GM23338 (cell line): ENCODE measurements around the gene RAP1GAP. TPM values are rescaled to one million over a fixed set of nuclear protein-coding genes. Genes with fewer than 3 reads are reported as not detected.

ENCODE experiments used
- ATAC-seq: fragments of 200-7000 bp; cut with Tn5 transposase; 3 replicates; pipeline ENCODE4 v1.9.1; 2020
- DNase-seq: peaks from one replicate; pipeline ENCODE4 v3.0.0-alpha.2; 2015; ENCODE audit warnings: low spot score
- H2AFZ ChIP-seq: fragments of 200-600 bp; sonication (generic); 2 replicates; pipeline ENCODE4 v1.8.0; 2016; ENCODE audit warnings: antibody characterized with exemption, mild to moderate bottlenecking, moderate library complexity
- H3F3A ChIP-seq: fragments of 200-600 bp; sonication (generic); replicated peaks from 2 replicates; pipeline ENCODE4 v1.8.0; 2017; ENCODE audit warnings: antibody characterized with exemption, mixed run types, low read depth
- H3K27ac ChIP-seq: fragments of 200-600 bp; sonication (generic); 2 replicates; pipeline ENCODE4 v1.6.1; 2016; ENCODE audit warnings: low read depth
- H3K27me3 ChIP-seq: fragments of 200-600 bp; sonication (generic); 2 replicates; pipeline ENCODE4 v1.8.0; 2016; ENCODE audit warnings: mild to moderate bottlenecking, mixed run types, moderate library complexity; ENCODE audit not compliant: insufficient read depth
- H3K36me3 ChIP-seq: fragments of 200-600 bp; sonication (generic); 2 replicates; pipeline ENCODE4 v1.8.0; 2016; ENCODE audit warnings: mild to moderate bottlenecking; ENCODE audit not compliant: insufficient read depth
- H3K4me1 ChIP-seq: fragments of 200-600 bp; sonication (generic); 2 replicates; pipeline ENCODE4 v1.8.0; 2016; ENCODE audit warnings: mild to moderate bottlenecking, moderate library complexity; ENCODE audit not compliant: insufficient read depth
- H3K4me2 ChIP-seq: fragments of 200-600 bp; sonication (generic); 2 replicates; pipeline ENCODE4 v1.7.1; 2017; ENCODE audit warnings: mixed run types
- H3K4me3 ChIP-seq: fragments of 200-600 bp; sonication (generic); 2 replicates; pipeline ENCODE4 v1.6.1; 2016; ENCODE audit warnings: mixed run types
- H3K79me2 ChIP-seq: fragments of 200-600 bp; sonication (generic); replicated peaks from 2 replicates; pipeline ENCODE4 v1.8.0; 2017; ENCODE audit warnings: mild to moderate bottlenecking; ENCODE audit not compliant: insufficient read depth
- H3K9me2 ChIP-seq: fragments of 200-600 bp; sonication (generic); 2 replicates; pipeline ENCODE4 v1.8.0; 2017; ENCODE audit not compliant: insufficient read depth
- H4K20me1 ChIP-seq: fragments of 200-600 bp; sonication (generic); replicated peaks from 2 replicates; pipeline ENCODE4 v1.8.0; 2017; ENCODE audit warnings: mild to moderate bottlenecking; ENCODE audit not compliant: insufficient read depth
- H3K27ac Mint-ChIP-seq: 2 replicates; pipeline ENCODE4 v1.8.0; 2020; ENCODE audit warnings: inconsistent platforms, mild to moderate bottlenecking, moderate library complexity, mixed read lengths
- H3K27me3 Mint-ChIP-seq: 3 replicates; pipeline ENCODE4 v1.8.0; 2022; ENCODE audit warnings: low read depth, mild to moderate bottlenecking, moderate library complexity, mixed read lengths, inconsistent platforms; ENCODE audit not compliant: insufficient read depth, poor library complexity
- H3K36me3 Mint-ChIP-seq: 3 replicates; pipeline ENCODE4 v1.8.0; 2021; ENCODE audit warnings: low read depth, mild to moderate bottlenecking, inconsistent platforms, moderate library complexity, mixed read lengths
- H3K4me1 Mint-ChIP-seq: 3 replicates; pipeline ENCODE4 v1.8.0; 2020; ENCODE audit warnings: mild to moderate bottlenecking, inconsistent platforms, mixed read lengths
- H3K4me3 Mint-ChIP-seq: 3 replicates; pipeline ENCODE4 v1.8.0; 2021; ENCODE audit warnings: moderate library complexity, mild to moderate bottlenecking, inconsistent platforms, mixed read lengths
- H3K9me3 Mint-ChIP-seq: 3 replicates; pipeline ENCODE4 v1.8.0; 2020; ENCODE audit warnings: moderate library complexity, mild to moderate bottlenecking, inconsistent platforms, mixed read lengths
- CREB1 ChIP-seq: fragments of 250-450 bp; sonication (Bioruptor Pico); IDR thresholded peaks from 2 replicates; pipeline ENCODE4 v1.5.0; 2020; ENCODE audit warnings: low read depth, mild to moderate bottlenecking, moderate library complexity
- EZH2 ChIP-seq: fragments of 200-600 bp; sonication (generic); IDR thresholded peaks from one replicate; pipeline ENCODE4 v1.8.0; 2017; ENCODE audit warnings: antibody characterized with exemption, mild to moderate bottlenecking, low read depth; ENCODE audit not compliant: unreplicated experiment
- EZH2phosphoT487 ChIP-seq: fragments of 200-600 bp; sonication (generic); IDR thresholded peaks from one replicate; pipeline ENCODE4 v1.8.1; 2018; ENCODE audit warnings: antibody characterized with exemption; ENCODE audit not compliant: unreplicated experiment
- JUNB ChIP-seq: IDR thresholded peaks from one replicate; pipeline ENCODE4 v1.6.1; 2016; ENCODE audit warnings: antibody characterized with exemption; ENCODE audit not compliant: unreplicated experiment
- NANOG ChIP-seq: IDR thresholded peaks from 2 replicates; pipeline ENCODE4 v1.6.1; 2016; ENCODE audit warnings: antibody characterized with exemption, borderline replicate concordance
- POLR2AphosphoS5 ChIP-seq: IDR thresholded peaks from 2 replicates; pipeline ENCODE4 v1.6.1; 2016; ENCODE audit warnings: antibody characterized with exemption, low read depth
- REST ChIP-seq: IDR thresholded peaks from one replicate; pipeline ENCODE4 v1.6.1; 2018; ENCODE audit warnings: antibody characterized with exemption; ENCODE audit not compliant: unreplicated experiment
- ZNF114 ChIP-seq: fragments of 250-450 bp; sonication (Bioruptor Pico); IDR thresholded peaks from 2 replicates; pipeline ENCODE4 v1.5.0; 2020; ENCODE audit warnings: mild to moderate bottlenecking, moderate library complexity
- ZNF331 ChIP-seq: fragments of 250-450 bp; sonication (Bioruptor Pico); IDR thresholded peaks from 2 replicates; pipeline ENCODE4 v1.5.0; 2020; ENCODE audit warnings: low read depth, mild to moderate bottlenecking, moderate library complexity
- polyA plus RNA-seq: library from polyadenylated mRNA; unstranded; fragments of >200 nt; fragmentation: Nextera tagmentation; extraction: Ambion mirVana; gene quantifications from 2 replicates; pipeline ENCODE4 v1.2.1, GENCODE V29; 2016
- total RNA-seq: library from RNA; depleted of rRNA; stranded (reverse); fragments of >200 nt; shearing (Covaris generic); gene quantifications from 2 replicates; pipeline ENCODE4 v1.2.3, GENCODE V29; 2014

The RAP1GAP gene
- total and polyA plus RNA-seq, 2 experiments from 2014 or later: 4.3 to 6.6 TPM

- H3K79me2 ChIP-seq: no peaks in the 10 kb centered on the region
- peaks cover 28% of the 10 kb centered on the region for H3K27me3 Mint-ChIP-seq
- H3K27me3 ChIP-seq: peaks cover 11% of the 10 kb centered on the region
- H3K27ac Mint-ChIP-seq: no peak overlapping the region
- ATAC-seq (peak; percentile 58), DNase-seq (peak; percentile 45)
- peaks cover 26% of the 10 kb centered on the region for H3K4me1 Mint-ChIP-seq
- no peaks in the 10 kb centered on the region; the same call in 2 of the 3 replicates for H3K36me3 Mint-ChIP-seq
- H3K27ac ChIP-seq: no peak overlapping the region; the same call in 1 of the 2 replicates
- TF ChIP-seq ZNF114 (no peak), ZNF331 (CRISPR knock-in tag) (no peak), REST (no peak), CREB1 (CRISPR knock-in tag) (no peak), POLR2AphosphoS5 (no peak), JUNB (no peak), EZH2phosphoT487 (no peak), EZH2 (no peak)
- H3K9me3 Mint-ChIP-seq: no peaks in the 10 kb centered on the region; the same call in 2 of the 3 replicates
- peaks cover 4% of the 10 kb centered on the region; the same call in 1 of the 2 replicates for H3F3A ChIP-seq
- H3K36me3 ChIP-seq: no peaks in the 10 kb centered on the region
- peak overlapping the region; percentile 72 for H3K4me2 ChIP-seq
- peak overlapping the region; percentile 53 for H3K4me3 Mint-ChIP-seq
- H4K20me1 ChIP-seq: no peaks in the 10 kb centered on the region; the same call in 1 of the 2 replicates
- H2AFZ ChIP-seq: peak overlapping the region; percentile 80
- no peaks in the 10 kb centered on the region for H3K9me2 ChIP-seq
- H3K4me1 ChIP-seq: peaks cover 16% of the 10 kb centered on the region
- H3K4me3 ChIP-seq: peak overlapping the region; percentile 40; the same call in 1 of the 2 replicates
These were observed 50.4 kb downstream of the RAP1GAP start for GRCh38 chr1:21618561-21619374.

- Mint-ChIP-seq H3K36me3 (no peaks in the 10 kb centered on the region; the same call in 2 of the 3 replicates), H3K9me3 (no peaks in the 10 kb centered on the region; the same call in 2 of the 3 replicates), H3K4me1 (peaks cover 26% of the 10 kb centered on the region), H3K27me3 (peaks cover 26% of the 10 kb centered on the region), H3K4me3 (no peak overlapping the region; the same call in 2 of the 3 replicates), H3K27ac (no peak overlapping the region)
- Histone ChIP-seq H3K36me3 (no peaks in the 10 kb centered on the region), H3F3A (peaks cover 4% of the 10 kb centered on the region; the same call in 1 of the 2 replicates), H2AFZ (no peak overlapping the region), H3K4me1 (peaks cover 14% of the 10 kb centered on the region), H3K9me2 (no peaks in the 10 kb centered on the region), H3K27me3 (peaks cover 11% of the 10 kb centered on the region), H4K20me1 (no peaks in the 10 kb centered on the region; the same call in 1 of the 2 replicates), H3K4me3 (no peak overlapping the region), H3K4me2 (no peak overlapping the region), H3K79me2 (no peaks in the 10 kb centered on the region), H3K27ac (no peak overlapping the region)
- DNase-seq: no peak
- ATAC-seq: no peak
- no peak for TF ChIP-seq JUNB
- no peak for TF ChIP-seq NANOG
- no peak for TF ChIP-seq EZH2phosphoT487
- TF ChIP-seq REST: no peak
These were observed 51.1 kb downstream of the RAP1GAP start for GRCh38 chr1:21618059-21618458.
